ENCODE results near the gene SLC35G2. TPM values are rescaled to one million over a fixed set of nuclear protein-coding genes. Genes with fewer than 3 reads are reported as not detected.

The SLC35G2 gene
- 3.7 and 5.8 TPM in 2 replicates for total RNA-seq (ENCODE audit: low replicate concordance)
- long read RNA-seq, transcript SLC35G2-201 (2 exons, 1,577 nt): major isoform, 11 of 21 reads
- long read RNA-seq, transcript SLC35G2-202 (2 exons, 2,060 nt): minor isoform, 7 of 21 reads
- long read RNA-seq, partial matches to known transcripts: 0 of 21 reads
- long read RNA-seq, other reads (novel, unspliced or antisense): 3 of 21 reads

GRCh38 chr3:136818769-136819391 lies at the start of gene SLC35G2:
SLC35G2 (plus strand) TSS chr3:136819126; CDS start chr3:136854461, 35,335 bp downstream.
- peaks cover 24% of the 10 kb centered on the region for H3K4me1 Mint-ChIP-seq (ENCODE audit: unreplicated experiment)
- DNase-seq (ENCODE audit: extremely low spot score, unreplicated experiment): peak; percentile 79
- H3K27ac Mint-ChIP-seq: peak within 1 kb of the TSS; percentile 86
- no peak for TF ChIP-seq CTCF (conservative IDR thresholded peaks at IDR 0.05)
- H3K4me3 Mint-ChIP-seq: peak within 1 kb of the TSS; percentile 94
- H3K27me3 Mint-ChIP-seq: peaks cover 39% of the 10 kb centered on the region
- H3K36me3 Mint-ChIP-seq: no peaks in the 10 kb centered on the region
- H3K9me3 Mint-ChIP-seq: peaks cover 5% of the 10 kb centered on the region

- no peak for TF ChIP-seq CTCF (conservative IDR thresholded peaks at IDR 0.05)
- Mint-ChIP-seq H3K27me3 (no peaks in the 10 kb centered on the region), H3K36me3 (no peaks in the 10 kb centered on the region), H3K4me1 (ENCODE audit: unreplicated experiment) (no peaks in the 10 kb centered on the region), H3K27ac (no peak overlapping the region), H3K4me3 (no peak overlapping the region), H3K9me3 (no peaks in the 10 kb centered on the region)
- no peak for DNase-seq (ENCODE audit: extremely low spot score, unreplicated experiment)
These were observed 46.2 kb upstream of the SLC35G2 start for GRCh38 chr3:136772709-136773108.

GRCh38 chr3:136778865-136779264 lies 40.1 kb upstream of the SLC35G2 start:
- DNase-seq (ENCODE audit: extremely low spot score, unreplicated experiment): no peak
- TF ChIP-seq CTCF (conservative IDR thresholded peaks at IDR 0.05): no peak
- Mint-ChIP-seq H3K27me3 (no peaks in the 10 kb centered on the region), H3K9me3 (no peaks in the 10 kb centered on the region), H3K27ac (no peak overlapping the region), H3K4me1 (ENCODE audit: unreplicated experiment) (no peaks in the 10 kb centered on the region), H3K36me3 (no peaks in the 10 kb centered on the region), H3K4me3 (no peak overlapping the region)

GRCh38 chr3:136780741-136781140 lies 38.2 kb upstream of the SLC35G2 start:
- H3K27me3 Mint-ChIP-seq: no peaks in the 10 kb centered on the region
- no peaks in the 10 kb centered on the region for H3K9me3 Mint-ChIP-seq
- no peak for DNase-seq (ENCODE audit: extremely low spot score, unreplicated experiment)
- H3K4me3 Mint-ChIP-seq: no peak overlapping the region
- H3K4me1 Mint-ChIP-seq (ENCODE audit: unreplicated experiment): no peaks in the 10 kb centered on the region
- H3K36me3 Mint-ChIP-seq: no peaks in the 10 kb centered on the region
- no peak overlapping the region for H3K27ac Mint-ChIP-seq
- TF ChIP-seq CTCF (conservative IDR thresholded peaks at IDR 0.05): no peak

GRCh38 chr3:136783708-136784191 lies 35.2 kb upstream of the SLC35G2 start:
- no peaks in the 10 kb centered on the region for H3K27me3 Mint-ChIP-seq
- no peaks in the 10 kb centered on the region for H3K36me3 Mint-ChIP-seq
- no peak overlapping the region for H3K27ac Mint-ChIP-seq
- TF ChIP-seq CTCF (conservative IDR thresholded peaks at IDR 0.05): no peak
- H3K4me3 Mint-ChIP-seq: no peak overlapping the region
- H3K9me3 Mint-ChIP-seq: no peaks in the 10 kb centered on the region
- H3K4me1 Mint-ChIP-seq (ENCODE audit: unreplicated experiment): peaks cover 15% of the 10 kb centered on the region
- no peak for DNase-seq (ENCODE audit: extremely low spot score, unreplicated experiment)

All from type B pancreatic cell (in vitro differentiated cells).